HL-60 (cell line): Measurements from ENCODE around the gene SPP1.

ENCODE experiments used
- DNase-seq, 2 experiments: peaks; one replicate each; pipeline ENCODE4 v3.0.0-alpha.2; 2010 to 2020; ENCODE audit warnings: low read depth in 1 of 2, low spot score in 1 of 2
- H3K27ac ChIP-seq: fragments of 250-450 bp; sonication (Bioruptor Pico); replicated peaks from 2 replicates; pipeline ENCODE4 v1.5.1; 2020; ENCODE audit warnings: mild to moderate bottlenecking, moderate library complexity
- H3K27me3 ChIP-seq: fragments of 250-450 bp; sonication (Bioruptor Pico); 2 replicates; pipeline ENCODE4 v1.5.1; 2021; ENCODE audit warnings: mild to moderate bottlenecking, moderate library complexity; ENCODE audit not compliant: insufficient read depth, poor library complexity, severe bottlenecking
- H3K4me3 ChIP-seq: replicated peaks from 2 replicates; pipeline ENCODE4 v1.5.1; 2011; ENCODE audit warnings: mild to moderate bottlenecking, control low read depth, low read length; ENCODE audit not compliant: insufficient read depth
- GABPA ChIP-seq: IDR thresholded peaks from 2 replicates; pipeline ENCODE4 v1.6.1; 2012; ENCODE audit warnings: low read depth
- POLR2AphosphoS5 ChIP-seq: IDR thresholded peaks from 2 replicates; pipeline ENCODE4 v1.6.1; 2012; ENCODE audit warnings: low read depth
- SPI1 ChIP-seq: IDR thresholded peaks from 2 replicates; pipeline ENCODE4 v1.6.1; 2012; ENCODE audit warnings: low read depth, mild to moderate bottlenecking, borderline replicate concordance
- TF ChIP-seq, protein P1 (sequence below): IDR thresholded peaks from one replicate; pipeline ENCODE4 v1.5.1; 2011; ENCODE audit warnings: low read length, control low read depth, inconsistent platforms; ENCODE audit not compliant: insufficient read depth
- TF ChIP-seq, protein P2 (sequence below): IDR thresholded peaks from 2 replicates; pipeline ENCODE4 v1.6.1; 2012; ENCODE audit warnings: low read depth; ENCODE audit not compliant: insufficient replicate concordance

Gene SPP1

DNA sequence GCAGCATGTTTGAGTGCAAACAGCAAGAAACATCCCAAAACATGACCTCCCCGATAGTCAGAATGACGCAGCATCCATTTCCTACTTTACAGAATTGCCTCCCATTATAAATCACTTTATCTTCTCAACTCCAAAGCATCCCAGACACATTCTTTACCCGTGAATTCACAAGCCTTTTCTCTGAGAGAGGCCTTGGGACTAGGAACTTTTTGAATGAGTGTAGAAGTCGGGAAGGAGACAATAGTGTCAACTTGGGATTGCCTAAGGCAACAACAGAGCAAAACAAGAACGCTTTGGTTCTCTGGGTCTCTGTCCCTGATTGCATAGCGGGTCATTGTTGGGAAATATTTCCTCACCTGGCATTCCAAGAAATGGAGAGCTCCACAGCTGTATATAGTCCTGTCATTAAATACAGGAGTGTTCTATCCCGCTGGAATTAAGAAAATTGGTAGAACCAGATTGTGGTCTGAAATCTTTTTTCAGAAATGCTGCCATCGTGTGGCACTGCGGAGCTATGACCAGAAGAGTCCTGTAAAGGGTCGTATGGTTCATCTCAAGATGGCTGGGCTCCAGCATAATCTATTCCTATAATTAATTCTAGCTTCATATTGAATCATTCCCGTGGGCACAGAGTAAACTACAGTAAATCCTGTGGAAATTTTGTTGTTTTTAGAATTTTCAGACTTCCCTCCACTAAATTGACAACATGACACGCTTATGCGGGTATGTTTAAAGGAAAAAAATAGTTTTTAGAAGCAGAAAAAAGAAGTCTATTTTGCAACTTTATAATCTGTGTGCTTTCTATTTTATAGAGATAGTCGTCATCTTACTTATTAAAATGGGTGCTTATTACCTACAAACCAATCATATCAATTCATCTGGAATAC is 2.0 kb upstream of the SPP1 start:
- Histone ChIP-seq H3K4me3 (no peak overlapping the region), H3K27me3 (peaks cover 10% of the 10 kb centered on the region), H3K27ac (no peak overlapping the region)
- no peak for TF ChIP-seq POLR2AphosphoS5
- no peak for TF ChIP-seq SPI1
- TF ChIP-seq, protein P1, sequence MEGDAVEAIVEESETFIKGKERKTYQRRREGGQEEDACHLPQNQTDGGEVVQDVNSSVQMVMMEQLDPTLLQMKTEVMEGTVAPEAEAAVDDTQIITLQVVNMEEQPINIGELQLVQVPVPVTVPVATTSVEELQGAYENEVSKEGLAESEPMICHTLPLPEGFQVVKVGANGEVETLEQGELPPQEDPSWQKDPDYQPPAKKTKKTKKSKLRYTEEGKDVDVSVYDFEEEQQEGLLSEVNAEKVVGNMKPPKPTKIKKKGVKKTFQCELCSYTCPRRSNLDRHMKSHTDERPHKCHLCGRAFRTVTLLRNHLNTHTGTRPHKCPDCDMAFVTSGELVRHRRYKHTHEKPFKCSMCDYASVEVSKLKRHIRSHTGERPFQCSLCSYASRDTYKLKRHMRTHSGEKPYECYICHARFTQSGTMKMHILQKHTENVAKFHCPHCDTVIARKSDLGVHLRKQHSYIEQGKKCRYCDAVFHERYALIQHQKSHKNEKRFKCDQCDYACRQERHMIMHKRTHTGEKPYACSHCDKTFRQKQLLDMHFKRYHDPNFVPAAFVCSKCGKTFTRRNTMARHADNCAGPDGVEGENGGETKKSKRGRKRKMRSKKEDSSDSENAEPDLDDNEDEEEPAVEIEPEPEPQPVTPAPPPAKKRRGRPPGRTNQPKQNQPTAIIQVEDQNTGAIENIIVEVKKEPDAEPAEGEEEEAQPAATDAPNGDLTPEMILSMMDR, result peak; percentile 73
- peak in 1 of 2 experiments; percentile 34 for DNase-seq

DNA sequence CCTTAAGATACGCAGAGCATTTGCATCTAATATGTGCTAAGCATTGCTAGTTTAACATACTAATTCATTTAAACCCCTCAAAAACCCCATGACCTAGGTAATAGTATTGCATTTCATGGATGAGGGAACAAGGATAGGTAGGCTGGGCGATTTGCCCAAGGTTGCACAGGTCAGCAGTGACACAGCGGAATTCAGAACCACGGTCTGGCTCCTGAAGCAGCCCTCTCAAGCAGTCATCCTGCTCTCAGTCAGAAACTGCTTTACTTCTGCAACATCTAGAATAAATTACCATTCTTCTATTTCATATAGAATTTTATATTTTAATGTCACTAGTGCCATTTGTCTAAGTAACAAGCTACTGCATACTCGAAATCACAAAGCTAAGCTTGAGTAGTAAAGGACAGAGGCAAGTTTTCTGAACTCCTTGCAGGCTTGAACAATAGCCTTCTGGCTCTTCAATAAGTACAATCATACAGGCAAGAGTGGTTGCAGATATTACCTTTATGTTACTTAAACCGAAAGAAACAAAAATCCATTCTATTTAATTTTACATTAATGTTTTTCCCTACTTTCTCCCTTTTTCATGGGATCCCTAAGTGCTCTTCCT is 555 bp upstream of the SPP1 start:
- peaks cover 10% of the 10 kb centered on the region for H3K27me3 ChIP-seq
- no peak overlapping the region for H3K4me3 ChIP-seq
- TF ChIP-seq SPI1, result no peak
- TF ChIP-seq GABPA, result no peak
- no peak; the same call in 1 of the 2 replicates for TF ChIP-seq POLR2AphosphoS5
- TF ChIP-seq, protein P1, result no peak
- TF ChIP-seq, protein P2, sequence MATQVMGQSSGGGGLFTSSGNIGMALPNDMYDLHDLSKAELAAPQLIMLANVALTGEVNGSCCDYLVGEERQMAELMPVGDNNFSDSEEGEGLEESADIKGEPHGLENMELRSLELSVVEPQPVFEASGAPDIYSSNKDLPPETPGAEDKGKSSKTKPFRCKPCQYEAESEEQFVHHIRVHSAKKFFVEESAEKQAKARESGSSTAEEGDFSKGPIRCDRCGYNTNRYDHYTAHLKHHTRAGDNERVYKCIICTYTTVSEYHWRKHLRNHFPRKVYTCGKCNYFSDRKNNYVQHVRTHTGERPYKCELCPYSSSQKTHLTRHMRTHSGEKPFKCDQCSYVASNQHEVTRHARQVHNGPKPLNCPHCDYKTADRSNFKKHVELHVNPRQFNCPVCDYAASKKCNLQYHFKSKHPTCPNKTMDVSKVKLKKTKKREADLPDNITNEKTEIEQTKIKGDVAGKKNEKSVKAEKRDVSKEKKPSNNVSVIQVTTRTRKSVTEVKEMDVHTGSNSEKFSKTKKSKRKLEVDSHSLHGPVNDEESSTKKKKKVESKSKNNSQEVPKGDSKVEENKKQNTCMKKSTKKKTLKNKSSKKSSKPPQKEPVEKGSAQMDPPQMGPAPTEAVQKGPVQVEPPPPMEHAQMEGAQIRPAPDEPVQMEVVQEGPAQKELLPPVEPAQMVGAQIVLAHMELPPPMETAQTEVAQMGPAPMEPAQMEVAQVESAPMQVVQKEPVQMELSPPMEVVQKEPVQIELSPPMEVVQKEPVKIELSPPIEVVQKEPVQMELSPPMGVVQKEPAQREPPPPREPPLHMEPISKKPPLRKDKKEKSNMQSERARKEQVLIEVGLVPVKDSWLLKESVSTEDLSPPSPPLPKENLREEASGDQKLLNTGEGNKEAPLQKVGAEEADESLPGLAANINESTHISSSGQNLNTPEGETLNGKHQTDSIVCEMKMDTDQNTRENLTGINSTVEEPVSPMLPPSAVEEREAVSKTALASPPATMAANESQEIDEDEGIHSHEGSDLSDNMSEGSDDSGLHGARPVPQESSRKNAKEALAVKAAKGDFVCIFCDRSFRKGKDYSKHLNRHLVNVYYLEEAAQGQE, result no peak
- H3K27ac ChIP-seq, result no peak overlapping the region
- DNase-seq, result no peak

DNA sequence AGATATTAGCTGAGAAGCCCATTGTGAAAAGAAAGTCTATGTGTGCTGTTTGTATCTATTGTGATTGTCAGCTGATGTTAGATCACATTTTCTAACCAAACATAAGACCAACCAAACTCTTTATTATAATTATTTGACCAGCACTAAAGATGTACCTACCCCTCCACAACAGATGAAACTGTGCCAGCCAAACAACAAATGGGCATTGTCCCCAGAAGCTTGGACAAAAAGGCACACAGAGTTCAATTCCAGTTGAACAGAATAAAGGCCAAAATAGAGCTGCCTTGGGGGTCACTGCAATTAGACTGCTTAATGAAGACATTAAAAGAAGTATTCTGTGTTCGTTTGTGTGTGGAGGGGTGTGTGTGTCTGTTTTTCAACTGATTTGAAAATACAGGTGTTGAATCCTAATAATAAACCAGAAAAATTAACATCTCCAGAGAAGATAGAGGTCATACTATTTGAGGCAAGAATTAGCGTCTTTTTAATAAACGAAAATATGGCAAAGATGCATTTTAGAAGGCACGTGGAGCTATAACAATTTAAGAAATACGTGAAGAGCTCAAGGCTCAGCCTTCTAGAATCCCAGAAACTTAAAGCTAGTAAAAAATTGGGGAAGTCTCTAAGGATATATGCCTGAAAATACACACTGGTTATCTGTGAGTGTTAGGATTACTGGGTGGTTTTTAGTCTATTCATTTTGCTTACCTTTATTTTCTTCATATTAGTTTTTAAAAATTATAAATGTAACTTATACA is 2.2 kb downstream of the SPP1 start:
- DNase-seq, result no peak
- Histone ChIP-seq H3K4me3 (no peak overlapping the region), H3K27me3 (peaks cover 7% of the 10 kb centered on the region), H3K27ac (no peak overlapping the region)
- no peak for TF ChIP-seq GABPA
- TF ChIP-seq SPI1, result no peak

DNA sequence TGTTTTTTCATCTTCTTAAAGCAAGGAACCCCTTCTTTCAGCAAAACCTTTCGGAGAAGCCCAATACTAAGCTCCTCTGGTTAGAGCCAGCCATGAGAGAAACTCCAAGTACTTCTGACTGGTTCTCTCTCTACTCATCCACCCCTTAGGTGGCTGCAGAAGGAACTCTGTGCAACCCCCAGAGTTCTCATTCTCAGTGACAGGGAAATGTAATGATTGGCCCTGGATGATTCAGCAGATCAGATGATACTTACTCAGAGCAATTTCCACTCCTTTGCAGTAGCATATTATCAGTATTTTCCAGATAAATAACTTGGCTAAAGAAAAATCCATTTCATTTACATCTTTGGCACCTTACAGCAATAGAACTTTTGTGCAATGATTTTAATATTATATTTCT is 3.2 kb downstream of the SPP1 start:
- TF ChIP-seq POLR2AphosphoS5, result no peak
- TF ChIP-seq, protein P1, result no peak
- no peak for TF ChIP-seq GABPA
- TF ChIP-seq, protein P2, result no peak
- TF ChIP-seq SPI1, result no peak
- DNase-seq, result no peak
- H3K27me3 ChIP-seq, result peaks cover 2% of the 10 kb centered on the region

More for the DNA sequence above, 3.2 kb downstream of the SPP1 start:
- Histone ChIP-seq H3K4me3 (no peak overlapping the region), H3K27ac (no peak overlapping the region)
